Esophagus muscularis mucosa (tissue), 4 donors: ENCODE results near the gene MERTK.

ENCODE experiments used
- CTCF ChIP-seq, 3 experiments: fragments of 200-600 bp in 2 of 3; fragments of 450-650 bp in 1 of 3; sonication (generic) in 2 of 3; IDR thresholded peaks; one replicate each; pipeline ENCODE4 v1.5.1; 2017 to 2019; ENCODE audit warnings: antibody characterized with exemption in 3 of 3, mild to moderate bottlenecking in 2 of 3, moderate library complexity in 1 of 3
- EP300 ChIP-seq: sonication (generic); formaldehyde crosslinking; IDR thresholded peaks from one replicate; pipeline ENCODE4 v1.6.1; 2017; ENCODE audit warnings: antibody characterized with exemption
- POLR2A ChIP-seq: fragments of 450-650 bp; IDR thresholded peaks from one replicate; pipeline ENCODE4 v1.6.1; 2017; ENCODE audit warnings: antibody characterized with exemption, moderate library complexity, mild to moderate bottlenecking, low read depth
- POLR2AphosphoS5 ChIP-seq, 2 donors: sonication (generic); formaldehyde crosslinking; IDR thresholded peaks; one replicate each; pipeline ENCODE4 v1.6.1; 2017; ENCODE audit warnings: antibody characterized with exemption in 2 of 2

- TF ChIP-seq CTCF (IDR thresholded peaks at IDR 0.05) (no peak), POLR2AphosphoS5 (IDR thresholded peaks at IDR 0.05) (no peak), EP300 (no peak), POLR2A (no peak)
Observed at GRCh38 chr2:112027767-112028166, 129.4 kb downstream of the MERTK start.
